Glutamatergic neuron (in vitro differentiated cells): ENCODE measurements around the gene PDLIM4. TPM values are rescaled to one million over a fixed set of nuclear protein-coding genes. Genes with fewer than 3 reads are reported as not detected.

Experiments used
- DNase-seq: peaks from one replicate; pipeline ENCODE4 v3.0.0; 2022
- H3K27ac Mint-ChIP-seq: one replicate; pipeline ENCODE4 v1.8.0; 2020; ENCODE audit warnings: mild to moderate bottlenecking, mixed read lengths, inconsistent platforms; ENCODE audit not compliant: unreplicated experiment
- H3K27me3 Mint-ChIP-seq: one replicate; pipeline ENCODE4 v1.8.0; 2020; ENCODE audit warnings: mild to moderate bottlenecking, moderate library complexity, mixed read lengths, inconsistent platforms; ENCODE audit not compliant: unreplicated experiment
- H3K36me3 Mint-ChIP-seq: one replicate; pipeline ENCODE4 v1.8.0; 2020; ENCODE audit warnings: mild to moderate bottlenecking, mixed read lengths, inconsistent platforms; ENCODE audit not compliant: unreplicated experiment
- H3K4me1 Mint-ChIP-seq: one replicate; pipeline ENCODE4 v1.8.0; 2020; ENCODE audit warnings: mild to moderate bottlenecking, low read depth, mixed read lengths, inconsistent platforms; ENCODE audit not compliant: unreplicated experiment
- H3K4me3 Mint-ChIP-seq: one replicate; pipeline ENCODE4 v1.8.0; 2020; ENCODE audit warnings: mild to moderate bottlenecking, mixed read lengths, inconsistent platforms; ENCODE audit not compliant: unreplicated experiment
- H3K9me3 Mint-ChIP-seq: one replicate; pipeline ENCODE4 v1.8.0; 2020; ENCODE audit warnings: mild to moderate bottlenecking, moderate library complexity, mixed read lengths, inconsistent platforms; ENCODE audit not compliant: unreplicated experiment
- CTCF ChIP-seq: fragments of 200-600 bp; sonication (generic); IDR thresholded peaks from one replicate; pipeline ENCODE4 v1.5.0; 2021; ENCODE audit not compliant: partially characterized antibody, unreplicated experiment
- total RNA-seq: library from RNA; stranded (reverse); fragmentation: NEBNext Ultra II Directional; extraction: Animal tissue kit (Norgen Biotek cat#: 25700); gene quantifications from one replicate; pipeline ENCODE4 v1.2.1, GENCODE V29; 2021; ENCODE audit not compliant: unreplicated experiment

PDLIM4 gene
- total RNA-seq, 1 donor from 2014 or later = 81.6 TPM

GRCh38 chr5:132253008-132253441, 4.5 kb upstream of the PDLIM4 start:
- DNase-seq = no peak
- Mint-ChIP-seq H3K9me3 (peaks cover 3% of the 10 kb centered on the region), H3K4me1 (no peaks in the 10 kb centered on the region), H3K27ac (no peak overlapping the region), H3K4me3 (no peak overlapping the region), H3K27me3 (peaks cover 2% of the 10 kb centered on the region), H3K36me3 (no peaks in the 10 kb centered on the region)
- TF ChIP-seq CTCF = no peak

GRCh38 chr5:132253452-132254320, 3.8 kb upstream of the PDLIM4 start:
- Mint-ChIP-seq H3K27ac (no peak overlapping the region), H3K9me3 (peaks cover 3% of the 10 kb centered on the region), H3K4me1 (no peaks in the 10 kb centered on the region), H3K27me3 (peaks cover 2% of the 10 kb centered on the region), H3K4me3 (no peak overlapping the region), H3K36me3 (no peaks in the 10 kb centered on the region)
- TF ChIP-seq CTCF = no peak
- no peak for DNase-seq

- peaks cover 9% of the 10 kb centered on the region for H3K27me3 Mint-ChIP-seq
- DNase-seq = no peak
- H3K4me1 Mint-ChIP-seq = peaks cover 6% of the 10 kb centered on the region
- no peak overlapping the region for H3K27ac Mint-ChIP-seq
- no peaks in the 10 kb centered on the region for H3K36me3 Mint-ChIP-seq
- H3K9me3 Mint-ChIP-seq = peaks cover 8% of the 10 kb centered on the region
- H3K4me3 Mint-ChIP-seq = no peak overlapping the region
- no peak for TF ChIP-seq CTCF
Observed at GRCh38 chr5:132254321-132254977, 3.0 kb upstream of the PDLIM4 start.

- Mint-ChIP-seq H3K36me3 (no peaks in the 10 kb centered on the region), H3K4me3 (peak overlapping the region; percentile 53), H3K9me3 (peaks cover 12% of the 10 kb centered on the region), H3K27me3 (peaks cover 14% of the 10 kb centered on the region), H3K4me1 (peaks cover 12% of the 10 kb centered on the region), H3K27ac (peak overlapping the region; percentile 67)
- no peak for DNase-seq
- TF ChIP-seq CTCF = no peak
Observed at GRCh38 chr5:132256086-132256782, 1.3 kb upstream of the PDLIM4 start.

DNA sequence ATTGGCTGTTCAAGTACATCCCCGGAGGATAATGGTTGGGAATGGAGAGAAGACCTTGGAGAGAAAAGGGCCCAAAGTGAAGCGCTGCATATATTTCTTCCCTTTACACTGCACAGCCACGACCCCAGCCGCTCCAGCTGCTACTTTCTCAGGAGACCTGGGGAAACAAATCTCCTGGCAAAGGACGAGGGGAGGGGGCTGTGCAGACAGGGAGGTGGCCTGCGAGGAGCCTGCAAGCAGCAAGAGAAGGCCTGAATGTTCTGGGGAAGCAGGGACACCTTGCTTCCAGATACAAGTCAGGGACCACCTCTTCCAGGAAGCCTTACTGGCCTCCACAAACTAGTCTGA, 739 bp upstream of the PDLIM4 start:
- Mint-ChIP-seq H3K4me1 (peaks cover 14% of the 10 kb centered on the region), H3K9me3 (peaks cover 12% of the 10 kb centered on the region), H3K27me3 (peaks cover 14% of the 10 kb centered on the region), H3K36me3 (no peaks in the 10 kb centered on the region), H3K4me3 (peak overlapping the region; percentile 53), H3K27ac (peak overlapping the region; percentile 67)
- TF ChIP-seq CTCF = no peak
- DNase-seq = no peak
